ENCODE measurements around the gene AIFM1. TPM values are rescaled to one million over a fixed set of nuclear protein-coding genes. Genes with fewer than 3 reads are reported as not detected.

The AIFM1 gene
- total RNA-seq: 14.0 and 26.6 TPM in 2 replicates

- DNase-seq: peak; percentile 96
Measured at GRCh38 chrX:130165703-130166502, at the start of gene AIFM1. Gene AIFM1, minus strand, starts transcription at chrX:130165841. Its CDS starts 185 bp downstream, at chrX:130165656.

- no peak for DNase-seq
Measured at GRCh38 chrX:130213376-130213775, 47.7 kb upstream of the AIFM1 start.

GRCh38 chrX:130212371-130212770 lies 46.7 kb upstream of the AIFM1 start:
- DNase-seq: no peak

GRCh38 chrX:130211415-130212186 lies 46.0 kb upstream of the AIFM1 start:
- no peak for DNase-seq

GRCh38 chrX:130204647-130205046 lies 39.0 kb upstream of the AIFM1 start:
- DNase-seq: no peak

GRCh38 chrX:130197464-130197863 lies 31.8 kb upstream of the AIFM1 start:
- no peak for DNase-seq

GRCh38 chrX:130196466-130196865 lies 30.8 kb upstream of the AIFM1 start:
- DNase-seq: no peak

- no peak for DNase-seq
Measured at GRCh38 chrX:130190801-130191200, 25.2 kb upstream of the AIFM1 start.

GRCh38 chrX:130186651-130187050 lies 21.0 kb upstream of the AIFM1 start:
- DNase-seq: no peak

GRCh38 chrX:130184857-130185256 lies 19.2 kb upstream of the AIFM1 start:
- no peak for DNase-seq

GRCh38 chrX:130184168-130184567 lies 18.5 kb upstream of the AIFM1 start:
- no peak for DNase-seq

- DNase-seq: peak; percentile 38
Measured at GRCh38 chrX:130179579-130180215, 14.1 kb upstream of the AIFM1 start.

GRCh38 chrX:130179170-130179569 lies 13.5 kb upstream of the AIFM1 start:
- DNase-seq: no peak

- no peak for DNase-seq
Measured at GRCh38 chrX:130176942-130177341, 11.3 kb upstream of the AIFM1 start.

GRCh38 chrX:130176354-130176776 lies 10.7 kb upstream of the AIFM1 start:
- DNase-seq: peak; percentile 25

- DNase-seq: no peak
Measured at GRCh38 chrX:130174937-130175336, 9.3 kb upstream of the AIFM1 start.

- DNase-seq: peak; percentile 41
Measured at GRCh38 chrX:130174045-130174704, 8.5 kb upstream of the AIFM1 start.

- DNase-seq: peak; percentile 38
Measured at GRCh38 chrX:130173190-130173895, 7.7 kb upstream of the AIFM1 start.

GRCh38 chrX:130172127-130172845 lies 6.6 kb upstream of the AIFM1 start:
- no peak for DNase-seq

GRCh38 chrX:130171446-130172126 lies 5.9 kb upstream of the AIFM1 start, which contains the start of gene RAB33A:
Gene RAB33A, plus strand, starts transcription at chrX:130171962. Its CDS starts 101 bp downstream, at chrX:130172063.
- peak; percentile 16 for DNase-seq
